ENCODE measurements around the gene PRCP. TPM values are rescaled to one million over a fixed set of nuclear protein-coding genes. Genes with fewer than 3 reads are reported as not detected.

PRCP gene
- polyA plus RNA-seq, 1 of the 3 experiments (the other 2 are of a cell fraction) = 65.0 TPM

DNA sequence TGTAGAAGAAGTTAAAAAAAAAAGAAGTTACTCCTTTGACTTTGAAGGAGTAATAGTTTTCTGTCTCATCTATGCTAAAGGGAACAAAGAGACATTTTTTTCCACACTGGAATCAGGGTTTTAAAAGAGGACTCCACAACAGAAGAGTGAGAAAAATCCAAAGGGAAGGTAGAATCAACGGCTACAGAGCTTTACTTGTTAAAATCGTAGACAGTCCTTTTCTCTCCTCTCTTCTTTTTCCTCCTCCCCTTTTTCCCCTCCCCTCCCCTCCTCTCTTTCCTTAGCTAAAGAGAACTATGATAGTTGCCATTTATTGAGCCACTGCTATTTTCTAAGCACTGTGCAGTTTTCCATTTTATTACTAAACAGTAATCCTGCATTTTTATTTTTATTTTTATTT is 30.5 kb upstream of the PRCP start (continued):
- TF ChIP-seq, protein P1, sequence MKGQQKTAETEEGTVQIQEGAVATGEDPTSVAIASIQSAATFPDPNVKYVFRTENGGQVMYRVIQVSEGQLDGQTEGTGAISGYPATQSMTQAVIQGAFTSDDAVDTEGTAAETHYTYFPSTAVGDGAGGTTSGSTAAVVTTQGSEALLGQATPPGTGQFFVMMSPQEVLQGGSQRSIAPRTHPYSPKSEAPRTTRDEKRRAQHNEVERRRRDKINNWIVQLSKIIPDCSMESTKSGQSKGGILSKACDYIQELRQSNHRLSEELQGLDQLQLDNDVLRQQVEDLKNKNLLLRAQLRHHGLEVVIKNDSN (IDR thresholded peaks at IDR 0.05; ENCODE audit: borderline replicate concordance, low read depth) = no peak
- TF ChIP-seq EZH2phosphoT487 (IDR thresholded peaks at IDR 0.05; ENCODE audit: borderline replicate concordance, low read depth) = no peak
- TF ChIP-seq FOXJ3 (CRISPR knock-in tag; IDR thresholded peaks at IDR 0.05) = no peak
- no peak for TF ChIP-seq JUND (IDR thresholded peaks at IDR 0.05)
- no peak for TF ChIP-seq RAD21 (IDR thresholded peaks at IDR 0.05; ENCODE audit: low read length)
- no peak for TF ChIP-seq NRF1 (IDR thresholded peaks at IDR 0.05; ENCODE audit: low read depth, low read length)
- TF ChIP-seq TCF12 (IDR thresholded peaks at IDR 0.05) = no peak
- TF ChIP-seq, protein P2, sequence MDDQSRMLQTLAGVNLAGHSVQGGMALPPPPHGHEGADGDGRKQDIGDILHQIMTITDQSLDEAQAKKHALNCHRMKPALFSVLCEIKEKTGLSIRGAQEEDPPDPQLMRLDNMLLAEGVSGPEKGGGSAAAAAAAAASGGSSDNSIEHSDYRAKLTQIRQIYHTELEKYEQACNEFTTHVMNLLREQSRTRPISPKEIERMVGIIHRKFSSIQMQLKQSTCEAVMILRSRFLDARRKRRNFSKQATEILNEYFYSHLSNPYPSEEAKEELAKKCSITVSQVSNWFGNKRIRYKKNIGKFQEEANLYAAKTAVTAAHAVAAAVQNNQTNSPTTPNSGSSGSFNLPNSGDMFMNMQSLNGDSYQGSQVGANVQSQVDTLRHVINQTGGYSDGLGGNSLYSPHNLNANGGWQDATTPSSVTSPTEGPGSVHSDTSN (IDR thresholded peaks at IDR 0.05) = no peak
- no peak for TF ChIP-seq ELF1 (IDR thresholded peaks at IDR 0.05)
- TF ChIP-seq NFIC (IDR thresholded peaks at IDR 0.05; ENCODE audit: borderline replicate concordance) = no peak
- TF ChIP-seq, protein P3, sequence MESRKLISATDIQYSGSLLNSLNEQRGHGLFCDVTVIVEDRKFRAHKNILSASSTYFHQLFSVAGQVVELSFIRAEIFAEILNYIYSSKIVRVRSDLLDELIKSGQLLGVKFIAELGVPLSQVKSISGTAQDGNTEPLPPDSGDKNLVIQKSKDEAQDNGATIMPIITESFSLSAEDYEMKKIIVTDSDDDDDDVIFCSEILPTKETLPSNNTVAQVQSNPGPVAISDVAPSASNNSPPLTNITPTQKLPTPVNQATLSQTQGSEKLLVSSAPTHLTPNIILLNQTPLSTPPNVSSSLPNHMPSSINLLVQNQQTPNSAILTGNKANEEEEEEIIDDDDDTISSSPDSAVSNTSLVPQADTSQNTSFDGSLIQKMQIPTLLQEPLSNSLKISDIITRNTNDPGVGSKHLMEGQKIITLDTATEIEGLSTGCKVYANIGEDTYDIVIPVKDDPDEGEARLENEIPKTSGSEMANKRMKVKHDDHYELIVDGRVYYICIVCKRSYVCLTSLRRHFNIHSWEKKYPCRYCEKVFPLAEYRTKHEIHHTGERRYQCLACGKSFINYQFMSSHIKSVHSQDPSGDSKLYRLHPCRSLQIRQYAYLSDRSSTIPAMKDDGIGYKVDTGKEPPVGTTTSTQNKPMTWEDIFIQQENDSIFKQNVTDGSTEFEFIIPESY (IDR thresholded peaks at IDR 0.05; ENCODE audit: borderline replicate concordance, low read depth) = no peak
- TF ChIP-seq GATA2 (CRISPR knock-in tag; IDR thresholded peaks at IDR 0.05) = no peak
- TF ChIP-seq RFX5 (IDR thresholded peaks at IDR 0.05; ENCODE audit: low read length) = no peak
- TF ChIP-seq, protein P4, sequence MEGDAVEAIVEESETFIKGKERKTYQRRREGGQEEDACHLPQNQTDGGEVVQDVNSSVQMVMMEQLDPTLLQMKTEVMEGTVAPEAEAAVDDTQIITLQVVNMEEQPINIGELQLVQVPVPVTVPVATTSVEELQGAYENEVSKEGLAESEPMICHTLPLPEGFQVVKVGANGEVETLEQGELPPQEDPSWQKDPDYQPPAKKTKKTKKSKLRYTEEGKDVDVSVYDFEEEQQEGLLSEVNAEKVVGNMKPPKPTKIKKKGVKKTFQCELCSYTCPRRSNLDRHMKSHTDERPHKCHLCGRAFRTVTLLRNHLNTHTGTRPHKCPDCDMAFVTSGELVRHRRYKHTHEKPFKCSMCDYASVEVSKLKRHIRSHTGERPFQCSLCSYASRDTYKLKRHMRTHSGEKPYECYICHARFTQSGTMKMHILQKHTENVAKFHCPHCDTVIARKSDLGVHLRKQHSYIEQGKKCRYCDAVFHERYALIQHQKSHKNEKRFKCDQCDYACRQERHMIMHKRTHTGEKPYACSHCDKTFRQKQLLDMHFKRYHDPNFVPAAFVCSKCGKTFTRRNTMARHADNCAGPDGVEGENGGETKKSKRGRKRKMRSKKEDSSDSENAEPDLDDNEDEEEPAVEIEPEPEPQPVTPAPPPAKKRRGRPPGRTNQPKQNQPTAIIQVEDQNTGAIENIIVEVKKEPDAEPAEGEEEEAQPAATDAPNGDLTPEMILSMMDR (IDR thresholded peaks at IDR 0.05) = no peak

DNA sequence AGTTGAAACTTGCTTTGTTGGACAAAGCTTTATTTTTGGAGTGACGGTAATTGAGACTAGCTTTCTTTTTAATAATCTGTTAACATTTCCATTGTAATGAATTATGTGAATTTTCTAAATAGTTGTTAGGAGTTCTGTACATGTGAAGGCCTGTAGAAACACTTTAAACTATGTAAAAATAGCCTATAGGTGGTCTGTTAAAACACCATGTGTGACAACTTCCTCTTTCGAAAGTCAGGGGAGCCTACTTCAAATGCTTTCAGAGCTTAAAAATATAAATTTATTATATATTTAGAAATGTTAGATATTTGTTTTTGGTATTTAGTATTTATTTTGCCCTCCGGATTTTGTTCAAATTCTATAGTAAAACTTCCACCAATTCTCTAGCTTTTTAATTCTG is 30.0 kb upstream of the PRCP start:
- ChIA-PET POLR2A (no interaction called here), CTCF (interaction anchor here (1.0 to 1.8 kb wide), 5 partner anchors 9 to 320 kb away, joined by 3 to 9 read pairs (median 3); no protein-coding TSS in a partner anchor)
- Histone ChIP-seq H3K27ac (ENCODE audit: low read depth in 2 of 2, low read length in 1 of 2) (no peak overlapping the region), H3K79me2 (ENCODE audit: insufficient read depth) (no peaks in the 10 kb centered on the region), H3K4me2 (no peak overlapping the region), H3K4me1 (ENCODE audit: control insufficient read depth in 1 of 2, insufficient read depth in 2 of 2, low read depth in 1 of 2, low read length in 1 of 2) (no peaks in the 10 kb centered on the region; a peak in 1 of 4 replicates), H3K27me3 (ENCODE audit: insufficient read depth) (no peaks in the 10 kb centered on the region), H4K20me1 (ENCODE audit: insufficient read depth) (no peaks in the 10 kb centered on the region), H3F3A (replicated peaks; ENCODE audit: insufficient read depth) (peaks cover 5% of the 10 kb centered on the region), H3K9me3 (no peaks in the 10 kb centered on the region), H3K4me3 (ENCODE audit: low read depth in 2 of 2, low read length in 1 of 2) (no peak overlapping the region), H3K9ac (no peak overlapping the region), H3K36me3 (replicated peaks in 1 of 2; ENCODE audit: control insufficient read depth in 1 of 2, insufficient read depth in 2 of 2, low read length in 1 of 2) (peaks cover 9 to 12% of the 10 kb centered on the region in 2 experiments), H3K9me2 (no peaks in the 10 kb centered on the region), H2AFZ (ENCODE audit: low read depth) (no peak overlapping the region)
- WGBS (ENCODE audit: low lambda C conversion rate) = 67% methylated on average over 3 of the region's 3 CpGs
- DNase-seq = no peak
- no peak for TF ChIP-seq FOXJ3 (CRISPR knock-in tag; IDR thresholded peaks at IDR 0.05)
- no peak for TF ChIP-seq NFIC (IDR thresholded peaks at IDR 0.05; ENCODE audit: borderline replicate concordance)
- TF ChIP-seq, protein P2 (IDR thresholded peaks at IDR 0.05) = no peak
- no peak for TF ChIP-seq POLR2AphosphoS5 (IDR thresholded peaks at IDR 0.05; ENCODE audit: low read depth, low read length)
- TF ChIP-seq GATA2 (CRISPR knock-in tag; IDR thresholded peaks at IDR 0.05) = no peak
- TF ChIP-seq FOXM1 (IDR thresholded peaks at IDR 0.05; ENCODE audit: low read depth) = no peak
- no peak for TF ChIP-seq MXI1 (IDR thresholded peaks at IDR 0.05; ENCODE audit: low read depth, low read length)
- no peak for TF ChIP-seq TEAD4 (IDR thresholded peaks at IDR 0.05; ENCODE audit: borderline replicate concordance, insufficient read depth)
- no peak for TF ChIP-seq SIN3A (IDR thresholded peaks at IDR 0.05; ENCODE audit: borderline replicate concordance, low read depth, low read length)
- no peak for TF ChIP-seq TAF1 (IDR thresholded peaks at IDR 0.05; ENCODE audit: borderline replicate concordance, low read depth, low read length)
- TF ChIP-seq RAD21 (IDR thresholded peaks at IDR 0.05; ENCODE audit: low read length) = no peak
- TF ChIP-seq RFX5 (IDR thresholded peaks at IDR 0.05; ENCODE audit: low read length) = no peak
- TF ChIP-seq, protein P3 (IDR thresholded peaks at IDR 0.05; ENCODE audit: borderline replicate concordance, low read depth) = no peak
- TF ChIP-seq RXRA (IDR thresholded peaks at IDR 0.05; ENCODE audit: borderline replicate concordance, low read depth) = no peak
- TF ChIP-seq, protein P5, sequence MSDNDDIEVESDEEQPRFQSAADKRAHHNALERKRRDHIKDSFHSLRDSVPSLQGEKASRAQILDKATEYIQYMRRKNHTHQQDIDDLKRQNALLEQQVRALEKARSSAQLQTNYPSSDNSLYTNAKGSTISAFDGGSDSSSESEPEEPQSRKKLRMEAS (IDR thresholded peaks at IDR 0.05; ENCODE audit: low read depth) = no peak
- TF ChIP-seq FOSL2 (IDR thresholded peaks at IDR 0.05; ENCODE audit: borderline replicate concordance, low read depth) = no peak

All from SK-N-SH (cell line).